Activated CD8-positive, alpha-beta T cell treated with anti-CD3 and anti-CD28 coated beads for 36 hours (primary cell): ENCODE measurements around the gene ARHGAP26. TPM values are rescaled to one million over a fixed set of nuclear protein-coding genes. Genes with fewer than 3 reads are reported as not detected.

Source experiments
- ATAC-seq: fragments of 200-7000 bp; cut with Tn5 transposase; one replicate; pipeline ENCODE4 v1.10.0; 2021; ENCODE audit warnings: mild to moderate bottlenecking, moderate library complexity
- CTCF ChIA-PET: fragments of 350-600 bp; sonication (Branson Sonifier 250); formaldehyde crosslinking; loops from one replicate; lab custom pipeline; 2021; ENCODE audit warnings: antibody characterized with exemption; lab: Charles Lee
- POLR2A ChIA-PET: fragments of 350-600 bp; sonication (Branson Sonifier 250); formaldehyde crosslinking; loops from one replicate; lab custom pipeline; 2021; ENCODE audit warnings: antibody characterized with exemption; lab: Charles Lee
- DNase-seq: peaks from one replicate; pipeline ENCODE4 v3.0.0-alpha.2; 2020
- H3K27ac Mint-ChIP-seq: one replicate; pipeline ENCODE4 v1.8.0; 2021; ENCODE audit warnings: mild to moderate bottlenecking, mixed read lengths
- H3K27me3 Mint-ChIP-seq: one replicate; pipeline ENCODE4 v1.8.0; 2021; ENCODE audit warnings: mixed read lengths
- H3K36me3 Mint-ChIP-seq: one replicate; pipeline ENCODE4 v1.8.0; 2021; ENCODE audit warnings: low read depth, mixed read lengths
- H3K4me1 Mint-ChIP-seq: one replicate; pipeline ENCODE4 v1.8.0; 2021; ENCODE audit warnings: low read depth, mixed read lengths
- H3K4me3 Mint-ChIP-seq: one replicate; pipeline ENCODE4 v1.8.0; 2021; ENCODE audit warnings: mild to moderate bottlenecking, moderate library complexity, mixed read lengths
- H3K9me3 Mint-ChIP-seq: one replicate; pipeline ENCODE4 v1.8.0; 2021; ENCODE audit warnings: mixed read lengths
- CTCF ChIP-seq: fragments of 200-600 bp; IDR thresholded peaks from one replicate; pipeline ENCODE4 v1.8.0; 2022; ENCODE audit warnings: antibody characterized with exemption, mild to moderate bottlenecking
- intact Hi-C: fragments of 100-400 bp; cut with micrococcal nuclease; formaldehyde crosslinking; loops from one replicate; pipeline ENCODE4 v1.10.0; 2022
- total RNA-seq, 2 experiments: library from RNA; stranded (reverse); gene quantifications; one replicate each; pipeline ENCODE4 v1.2.3, GENCODE V29; 2021

ARHGAP26 gene
- total RNA-seq, 2 experiments from 2014 or later, result 12.7 to 18.0 TPM

GRCh38 chr5:143068712-143069111 lies 298.5 kb downstream of the ARHGAP26 start:
- CTCF ChIA-PET, result no interaction called here
- TF ChIP-seq CTCF, result no peak
- H3K4me3 Mint-ChIP-seq, result no peak overlapping the region
- DNase-seq, result no peak
- intact Hi-C loops, result loop anchor here (5.0 kb wide), 1 partner anchor 46 kb away; no protein-coding TSS in a partner anchor
- peaks cover 10% of the 10 kb centered on the region for H3K9me3 Mint-ChIP-seq
- peaks cover 53% of the 10 kb centered on the region for H3K36me3 Mint-ChIP-seq
- H3K27ac Mint-ChIP-seq, result peak overlapping the region; percentile 47
- ATAC-seq, result no peak
- no peaks in the 10 kb centered on the region for H3K27me3 Mint-ChIP-seq
- H3K4me1 Mint-ChIP-seq, result peaks cover 35% of the 10 kb centered on the region
- POLR2A ChIA-PET, result no interaction called here

GRCh38 chr5:143071927-143072326 lies 301.8 kb downstream of the ARHGAP26 start:
- Mint-ChIP-seq H3K4me1 (peaks cover 12% of the 10 kb centered on the region), H3K9me3 (peaks cover 10% of the 10 kb centered on the region), H3K36me3 (peaks cover 45% of the 10 kb centered on the region), H3K27ac (no peak overlapping the region), H3K27me3 (no peaks in the 10 kb centered on the region), H3K4me3 (no peak overlapping the region)
- intact Hi-C loops, result no loop called here
- ATAC-seq (no peak), DNase-seq (no peak)
- CTCF ChIA-PET, result no interaction called here
- POLR2A ChIA-PET, result no interaction called here
- no peak for TF ChIP-seq CTCF

- ChIA-PET CTCF (no interaction called here), POLR2A (no interaction called here)
- TF ChIP-seq CTCF, result no peak
- Mint-ChIP-seq H3K27ac (no peak overlapping the region), H3K4me1 (peaks cover 5% of the 10 kb centered on the region), H3K9me3 (peaks cover 10% of the 10 kb centered on the region), H3K36me3 (peaks cover 38% of the 10 kb centered on the region), H3K4me3 (no peak overlapping the region), H3K27me3 (no peaks in the 10 kb centered on the region)
- no peak for DNase-seq
- ATAC-seq, result no peak
- intact Hi-C loops, result no loop called here
Measured at GRCh38 chr5:143072734-143073133, 302.6 kb downstream of the ARHGAP26 start.

GRCh38 chr5:143073766-143074165 lies 303.6 kb downstream of the ARHGAP26 start:
- ChIA-PET POLR2A (interaction anchor here (0.6 kb wide), 1 partner anchor 118 kb away, joined by 4 read pairs; no protein-coding TSS in a partner anchor), CTCF (interaction anchor here (1.0 kb wide), 1 partner anchor 754 kb away, joined by 3 read pairs; no protein-coding TSS in a partner anchor)
- DNase-seq, result no peak
- H3K4me1 Mint-ChIP-seq, result no peaks in the 10 kb centered on the region
- intact Hi-C loops, result no loop called here
- no peak for ATAC-seq
- no peak overlapping the region for H3K27ac Mint-ChIP-seq
- peaks cover 10% of the 10 kb centered on the region for H3K9me3 Mint-ChIP-seq
- TF ChIP-seq CTCF, result no peak
- H3K4me3 Mint-ChIP-seq, result no peak overlapping the region
- no peaks in the 10 kb centered on the region for H3K27me3 Mint-ChIP-seq
- peaks cover 30% of the 10 kb centered on the region for H3K36me3 Mint-ChIP-seq

- no peak for TF ChIP-seq CTCF
Measured at GRCh38 chr5:143074414-143074996, 304.3 kb downstream of the ARHGAP26 start.

More at GRCh38 chr5:143074414-143074996, 304.3 kb downstream of the ARHGAP26 start:
- no peak overlapping the region for H3K4me3 Mint-ChIP-seq
- no peak overlapping the region for H3K27ac Mint-ChIP-seq
- DNase-seq (no peak), ATAC-seq (no peak)
- peaks cover 24% of the 10 kb centered on the region for H3K36me3 Mint-ChIP-seq
- intact Hi-C loops, result no loop called here
- ChIA-PET POLR2A (interaction anchor here (0.8 to 1.1 kb wide), 2 partner anchors 14 to 55 kb away, joined by 3 read pairs; no protein-coding TSS in a partner anchor), CTCF (interaction anchor here (0.7 to 1.0 kb wide), 3 partner anchors 17 to 753 kb away, joined by 3 read pairs; no protein-coding TSS in a partner anchor)
- H3K4me1 Mint-ChIP-seq, result no peaks in the 10 kb centered on the region
- no peaks in the 10 kb centered on the region for H3K27me3 Mint-ChIP-seq
- peaks cover 10% of the 10 kb centered on the region for H3K9me3 Mint-ChIP-seq
